OCI-LY7 (cell line): Measurements from ENCODE around the gene POU2AF2.

Source experiments
- EZH2phosphoT487 ChIP-seq: fragments of 200-600 bp; sonication (generic); IDR thresholded peaks from 2 replicates; pipeline ENCODE4 v1.6.1; 2018; ENCODE audit warnings: low read depth, borderline replicate concordance, mild to moderate bottlenecking, mixed run types, antibody characterized with exemption, low read length, moderate library complexity, mixed read lengths
- TF ChIP-seq, protein P1 (sequence below): fragments of 200-600 bp; sonication (generic); conservative IDR thresholded peaks from 2 replicates; pipeline ENCODE4 v1.5.1; 2014; ENCODE audit warnings: mild to moderate bottlenecking, antibody characterized with exemption, low read length, moderate library complexity, mixed read lengths

DNA sequence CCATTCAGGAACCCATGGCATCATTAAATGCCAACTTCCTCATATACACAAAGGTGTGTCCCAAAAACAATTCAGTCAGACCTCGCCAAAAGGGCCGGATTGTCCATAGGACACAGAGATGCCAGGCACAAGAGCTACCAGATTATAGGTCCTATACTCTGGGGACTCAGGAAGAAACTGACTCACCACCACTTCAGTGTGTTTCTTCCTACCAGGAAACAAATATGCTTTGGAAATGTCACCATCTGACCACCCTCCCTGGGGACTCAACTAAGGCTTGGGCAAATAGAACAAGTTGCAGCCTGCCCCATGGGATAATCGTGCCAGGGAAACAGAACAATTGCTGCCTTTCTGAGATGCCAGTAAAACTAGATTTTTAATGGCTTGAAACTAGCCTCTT, 64.6 kb downstream of the POU2AF2 start:
- no peak for TF ChIP-seq EZH2phosphoT487
- TF ChIP-seq, protein P1, sequence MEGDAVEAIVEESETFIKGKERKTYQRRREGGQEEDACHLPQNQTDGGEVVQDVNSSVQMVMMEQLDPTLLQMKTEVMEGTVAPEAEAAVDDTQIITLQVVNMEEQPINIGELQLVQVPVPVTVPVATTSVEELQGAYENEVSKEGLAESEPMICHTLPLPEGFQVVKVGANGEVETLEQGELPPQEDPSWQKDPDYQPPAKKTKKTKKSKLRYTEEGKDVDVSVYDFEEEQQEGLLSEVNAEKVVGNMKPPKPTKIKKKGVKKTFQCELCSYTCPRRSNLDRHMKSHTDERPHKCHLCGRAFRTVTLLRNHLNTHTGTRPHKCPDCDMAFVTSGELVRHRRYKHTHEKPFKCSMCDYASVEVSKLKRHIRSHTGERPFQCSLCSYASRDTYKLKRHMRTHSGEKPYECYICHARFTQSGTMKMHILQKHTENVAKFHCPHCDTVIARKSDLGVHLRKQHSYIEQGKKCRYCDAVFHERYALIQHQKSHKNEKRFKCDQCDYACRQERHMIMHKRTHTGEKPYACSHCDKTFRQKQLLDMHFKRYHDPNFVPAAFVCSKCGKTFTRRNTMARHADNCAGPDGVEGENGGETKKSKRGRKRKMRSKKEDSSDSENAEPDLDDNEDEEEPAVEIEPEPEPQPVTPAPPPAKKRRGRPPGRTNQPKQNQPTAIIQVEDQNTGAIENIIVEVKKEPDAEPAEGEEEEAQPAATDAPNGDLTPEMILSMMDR = no peak
